Cardiac fibroblast (primary cell): ENCODE data around the gene GBX2.
A peak's percentile ranks its signal among the peaks of the same experiment; 100 is the strongest.

Source experiments
- DNase-seq, 2 donors: peaks; one replicate each; pipeline versions ENCODE4 v3.0.0 to v3.0.0-alpha.2; 2010; ENCODE audit warnings: low read depth in 2 of 2
- H3K4me3 ChIP-seq, 2 donors: replicated peaks in 1 of 2; 1 replicate in 1 of 2; 2 replicates in 1 of 2; pipeline ENCODE4 v1.5.1; 2011; ENCODE audit warnings: low read depth in 2 of 2, low read length in 2 of 2, mild to moderate bottlenecking in 2 of 2, moderate library complexity in 1 of 2
- CTCF ChIP-seq: IDR thresholded peaks from one replicate; pipeline ENCODE4 v1.5.1; 2011; ENCODE audit warnings: low read depth, mild to moderate bottlenecking, low read length, inconsistent platforms

GBX2 gene

GRCh38 chr2:236177967-236178889, 10.0 kb upstream of the GBX2 start:
- peak; percentile 59 to 65 for DNase-seq
- peak overlapping the region; percentile 46 to 53 for H3K4me3 ChIP-seq
- TF ChIP-seq CTCF = peak; percentile 84

- peak; percentile 36 to 39 for DNase-seq
- no peak overlapping the region for H3K4me3 ChIP-seq
- TF ChIP-seq CTCF = peak; percentile 47
Measured at GRCh38 chr2:236177604-236177966, 9.4 kb upstream of the GBX2 start.

GRCh38 chr2:236176951-236177350, 8.8 kb upstream of the GBX2 start:
- no peak overlapping the region for H3K4me3 ChIP-seq
- no peak for DNase-seq
- TF ChIP-seq CTCF = no peak

GRCh38 chr2:236176417-236176816, 8.2 kb upstream of the GBX2 start:
- TF ChIP-seq CTCF = peak; percentile 59
- H3K4me3 ChIP-seq = no peak overlapping the region
- DNase-seq = peak; percentile 35 to 40

- H3K4me3 ChIP-seq = no peak overlapping the region
- no peak for DNase-seq
- no peak for TF ChIP-seq CTCF
Measured at GRCh38 chr2:236175548-236176150, 7.5 kb upstream of the GBX2 start.

GRCh38 chr2:236173729-236174607, 5.8 kb upstream of the GBX2 start:
- TF ChIP-seq CTCF = no peak
- DNase-seq = no peak
- no peak overlapping the region for H3K4me3 ChIP-seq
